H1 (cell line): Measurements from ENCODE around the gene CLINT1. TPM values are rescaled to one million over a fixed set of nuclear protein-coding genes. Genes with fewer than 3 reads are reported as not detected.

Experiments
- CTCF ChIA-PET: fragments of 300-600 bp; sonication (Branson Sonifier 250); formaldehyde crosslinking; loops from one replicate; lab custom pipeline; 2021; ENCODE audit not compliant: partially characterized antibody; lab: Charles Lee
- POLR2A ChIA-PET: fragments of 300-600 bp; sonication (Branson Sonifier 250); formaldehyde crosslinking; loops from one replicate; lab custom pipeline; 2021; ENCODE audit warnings: inconsistent platforms; ENCODE audit not compliant: partially characterized antibody; lab: Charles Lee
- DNase-seq, 2 experiments: peaks; one replicate each; pipeline versions ENCODE4 v3.0.0 to v3.0.0-alpha.2; 2010 to 2022; ENCODE audit warnings: low spot score in 2 of 2, low read depth in 1 of 2, mixed read lengths in 1 of 2
- FAIRE-seq: peaks from 2 replicates; lab custom pipeline; 2011; peaks lifted over from hg19 to GRCh38; lab: Jason Lieb, UNC
- H2AFZ ChIP-seq: 2 replicates; pipeline ENCODE4 v1.8.1; 2012; ENCODE audit warnings: low read length, inconsistent platforms
- H2AK5ac ChIP-seq: 2 replicates; pipeline ENCODE4 v1.6.1; 2013; ENCODE audit warnings: low read depth, low read length
- H2BK120ac ChIP-seq: replicated peaks from 2 replicates; pipeline ENCODE3; 2013; ENCODE audit warnings: low read depth, low read length, inconsistent platforms
- H2BK12ac ChIP-seq: 2 replicates; pipeline ENCODE4 v1.6.1; 2013; ENCODE audit warnings: low read depth, low read length
- H2BK15ac ChIP-seq: 2 replicates; pipeline ENCODE4 v1.6.1; 2013; ENCODE audit warnings: low read length
- H2BK20ac ChIP-seq: 2 replicates; pipeline ENCODE4 v1.6.1; 2013; ENCODE audit warnings: low read length
- H2BK5ac ChIP-seq: 2 replicates; pipeline ENCODE4 v1.6.1; 2013; ENCODE audit warnings: low read depth, low read length
- H3K14ac ChIP-seq: 2 replicates; pipeline ENCODE4 v1.6.1; 2013; ENCODE audit warnings: inconsistent platforms; ENCODE audit not compliant: insufficient read length
- H3K18ac ChIP-seq: 2 replicates; pipeline ENCODE4 v1.6.1; 2013; ENCODE audit warnings: low read length; ENCODE audit errors: extremely low read depth
- H3K23ac ChIP-seq: 2 replicates; pipeline ENCODE4 v1.6.1; 2013; ENCODE audit warnings: inconsistent platforms; ENCODE audit not compliant: insufficient read length
- H3K23me2 ChIP-seq: 2 replicates; pipeline ENCODE4 v1.6.1; 2013; ENCODE audit warnings: low read depth, low read length
- H3K27ac ChIP-seq: 2 replicates; pipeline ENCODE4 v1.6.1; 2011; ENCODE audit warnings: low read depth, low read length, inconsistent platforms
- H3K27me3 ChIP-seq, 4 experiments: replicated peaks in 1 of 4; 1 replicate in 1 of 4; 2 replicates in 3 of 4; pipeline versions ENCODE4 v1.6.1 to v1.8.1; 2011 to 2013; ENCODE audit warnings: low read length in 3 of 4, mild to moderate bottlenecking in 3 of 4, inconsistent platforms in 2 of 4, mixed read lengths in 2 of 4, moderate library complexity in 1 of 4; ENCODE audit not compliant: control insufficient read depth in 3 of 4, insufficient read depth in 3 of 4; ENCODE audit errors: extremely low read depth in 1 of 4
- H3K36me3 ChIP-seq, 4 experiments: 2 replicates each; pipeline versions ENCODE4 v1.6.1 to v1.8.1; 2011 to 2013; ENCODE audit warnings: mild to moderate bottlenecking in 4 of 4, low read length in 3 of 4, moderate library complexity in 2 of 4, control low read depth in 1 of 4, inconsistent platforms in 1 of 4; ENCODE audit not compliant: insufficient read depth in 4 of 4, control insufficient read depth in 2 of 4
- H3K4ac ChIP-seq: replicated peaks from 2 replicates; pipeline ENCODE3; 2013; ENCODE audit warnings: low read length, low read depth, mixed read lengths, inconsistent platforms; ENCODE audit not compliant: insufficient read length
- H3K4me1 ChIP-seq, 4 experiments: replicated peaks in 1 of 4; 1 replicate in 1 of 4; 2 replicates in 3 of 4; pipeline versions ENCODE4 v1.6.1 to v1.8.1; 2011 to 2013; ENCODE audit warnings: low read length in 3 of 4, inconsistent platforms in 2 of 4, mixed read lengths in 1 of 4; ENCODE audit not compliant: insufficient read depth in 4 of 4, control insufficient read depth in 3 of 4
- H3K4me2 ChIP-seq, 2 experiments: 2 replicates each; pipeline versions ENCODE4 v1.6.1 to v1.8.1; 2011 to 2013; ENCODE audit warnings: low read depth in 2 of 2, low read length in 2 of 2, control low read depth in 1 of 2, inconsistent platforms in 1 of 2, mild to moderate bottlenecking in 1 of 2; ENCODE audit not compliant: insufficient read depth in 1 of 2
- H3K4me3 ChIP-seq, 4 experiments: fragments of 200-600, 300-600 bp in 1 of 4; sonication (generic), shearing (Covaris generic), sonication (Bioruptor Twin) in 1 of 4; 2 replicates each; pipeline versions ENCODE4 v1.5.1 to v1.8.1; 2011 to 2016; ENCODE audit warnings: low read length in 4 of 4, low read depth in 3 of 4, control low read depth in 2 of 4, inconsistent platforms in 2 of 4, mild to moderate bottlenecking in 2 of 4, mixed read lengths in 1 of 4, moderate library complexity in 1 of 4; ENCODE audit not compliant: insufficient read depth in 2 of 4; ENCODE audit errors: extremely low read depth in 1 of 4
- H3K56ac ChIP-seq: replicated peaks from 2 replicates; pipeline ENCODE3; 2013; ENCODE audit warnings: low read depth, mild to moderate bottlenecking, mixed read lengths, low read length, inconsistent platforms; ENCODE audit not compliant: insufficient read length
- H3K79me1 ChIP-seq: 2 replicates; pipeline ENCODE4 v1.6.1; 2013; ENCODE audit warnings: low read depth, low read length, control low read depth
- H3K79me2 ChIP-seq, 2 experiments: 2 replicates each; pipeline versions ENCODE4 v1.6.1 to v1.8.1; 2012 to 2013; ENCODE audit warnings: low read length in 2 of 2, mild to moderate bottlenecking in 2 of 2, inconsistent platforms in 1 of 2; ENCODE audit not compliant: insufficient read depth in 2 of 2, control insufficient read depth in 1 of 2
- H3K9ac ChIP-seq, 4 experiments: replicated peaks in 1 of 4; 1 replicate in 1 of 4; 2 replicates in 3 of 4; pipeline versions ENCODE4 v1.6.1 to v1.8.1; 2011 to 2013; ENCODE audit warnings: low read depth in 3 of 4, low read length in 3 of 4, control low read depth in 2 of 4, mild to moderate bottlenecking in 2 of 4, moderate library complexity in 2 of 4, inconsistent platforms in 1 of 4; ENCODE audit errors: extremely low read depth in 1 of 4
- H3K9me3 ChIP-seq, 2 experiments: 2 replicates each; pipeline versions ENCODE4 v1.6.1 to v1.8.1; 2012 to 2013; ENCODE audit warnings: mild to moderate bottlenecking in 2 of 2, moderate library complexity in 2 of 2, control low read depth in 1 of 2, inconsistent platforms in 1 of 2, low read depth in 1 of 2, low read length in 1 of 2, mixed read lengths in 1 of 2; ENCODE audit not compliant: insufficient read depth in 2 of 2
- H4K20me1 ChIP-seq, 2 experiments: replicated peaks in 1 of 2; 2 replicates each; pipeline versions ENCODE3 to v1.8.1; 2011 to 2013; ENCODE audit warnings: inconsistent platforms in 2 of 2, low read length in 2 of 2, mild to moderate bottlenecking in 1 of 2; ENCODE audit not compliant: insufficient read depth in 2 of 2, control insufficient read depth in 1 of 2
- H4K5ac ChIP-seq: 2 replicates; pipeline ENCODE4 v1.6.1; 2013; ENCODE audit warnings: low read length, low read depth, mixed read lengths, inconsistent platforms; ENCODE audit not compliant: insufficient read length
- H4K8ac ChIP-seq: 2 replicates; pipeline ENCODE4 v1.8.0; 2013; ENCODE audit warnings: mild to moderate bottlenecking, moderate library complexity, low read length, inconsistent platforms; ENCODE audit not compliant: insufficient read depth; ENCODE audit errors: extremely low read depth
- H4K91ac ChIP-seq: replicated peaks from 2 replicates; pipeline ENCODE3; 2013; ENCODE audit warnings: low read length, mixed read lengths, inconsistent platforms; ENCODE audit not compliant: insufficient read length
- KDM1A ChIP-seq: fragments of 200-600, 300-600 bp; sonication (generic); IDR thresholded peaks from 2 replicates; pipeline ENCODE4 v1.7.1; 2016; ENCODE audit warnings: mild to moderate bottlenecking, low read length, borderline replicate concordance
- YY1 ChIP-seq: IDR thresholded peaks from 2 replicates; pipeline ENCODE4 v1.6.1; 2011; ENCODE audit warnings: low read depth, mild to moderate bottlenecking, low read length
- WGBS, 2 experiments: shearing (Covaris generic) in 1 of 2; methylation state at CpG; one replicate each; pipeline versions ENCODE4 v1.1.6 to v1.1.7; 2013 to 2015; ENCODE audit warnings: low lambda C conversion rate in 2 of 2, mixed read lengths in 2 of 2, inconsistent platforms in 1 of 2, low coverage in 1 of 2, missing lambda C conversion rate in 1 of 2; ENCODE audit not compliant: insufficient replicate concordance in 2 of 2, insufficient coverage in 1 of 2, insufficient read length in 1 of 2; ENCODE audit errors: extremely low coverage in 1 of 2, missing lambda C conversion rate in 1 of 2; 5-methylcytosine and 5-hydroxymethylcytosine counted together
- polyA plus RNA-seq, 7 experiments: library from polyadenylated mRNA; depleted of rRNA in 3 of 7; stranded (reverse) in 5 of 7; unstranded in 2 of 7; fragments of >200 nt in 5 of 7; fragments of 200-250 nt in 2 of 7; gene quantifications; 1 replicate in 5 of 7; 2 replicates in 1 of 7; 4 replicates in 1 of 7; pipeline versions ENCODE4 v1.2.1 to v1.2.3, GENCODE V29; 2011 to 2013; ENCODE audit warnings: missing spikeins in 2 of 7, mixed read lengths in 2 of 7
- total RNA-seq: library from RNA; stranded (reverse); fragmentation: NEBNext Ultra II Directional; extraction: Animal tissue kit (Norgen Biotek cat#: 25700); gene quantifications from 2 replicates; pipeline ENCODE4 v1.2.1, GENCODE V29; 2021

The CLINT1 gene
- total and polyA plus RNA-seq, 2 of the 8 experiments (the other 6 are each of a cell fraction or from before 2014, with no cell fraction given) = 85.9 to 140 TPM

GRCh38 chr5:157859227-157859575 is 256 bp upstream of the CLINT1 start:
- Histone ChIP-seq H3K27me3 (no peaks in the 10 kb centered on the region), H3K27ac (no peak overlapping the region), H2BK12ac (no peak overlapping the region), H3K79me2 (peaks cover 12 to 48% of the 10 kb centered on the region in 2 experiments), H4K20me1 (peaks cover 1 to 4% of the 10 kb centered on the region in 2 experiments), H4K5ac (no peak overlapping the region), H3K4me2 (peak overlapping the region; percentile 80 to 84; a peak in 3 of 4 replicates), H4K8ac (peak overlapping the region; percentile 54; the same call in 1 of the 2 replicates), H2BK120ac (no peak overlapping the region), H3K4me1 (peaks cover 0 to 7% (median 4%) of the 10 kb centered on the region in 4 experiments; a peak in 3 of 7 replicates), H2AK5ac (no peak overlapping the region), H2BK5ac (no peak overlapping the region; the same call in 1 of the 2 replicates), H3K56ac (no peak overlapping the region), H3K18ac (no peak overlapping the region), H2BK15ac (no peak overlapping the region), H3K4me3 (peak overlapping the region in 2 of 4 experiments; percentile 60 to 90; a peak in 6 of 8 replicates), H3K23me2 (peaks cover 4% of the 10 kb centered on the region; the same call in 1 of the 2 replicates), H3K79me1 (no peaks in the 10 kb centered on the region; the same call in 1 of the 2 replicates), H3K4ac (no peak overlapping the region), H3K14ac (no peak overlapping the region), H3K9me3 (no peaks in the 10 kb centered on the region), H3K36me3 (no peaks in the 10 kb centered on the region), H2AFZ (peak overlapping the region; percentile 77), H3K23ac (no peak overlapping the region), H2BK20ac (no peak overlapping the region), H4K91ac (no peak overlapping the region), H3K9ac (no peak overlapping the region)
- DNase-seq = no peak
- no peak for FAIRE-seq
- WGBS, 2 experiments = 42% methylated on average over 10 of the region's 10 CpGs; no CpG with 5 or more reads in 1 of the 2 experiments
- CTCF ChIA-PET = interaction anchor here (0.7 to 3.0 kb wide), 9 partner anchors 9 to 136 kb away, joined by 3 to 17 read pairs (median 4); no protein-coding TSS in a partner anchor
- POLR2A ChIA-PET = interaction anchor here (0.9 to 1.4 kb wide), 8 partner anchors 13 to 108 kb away, joined by 3 to 9 read pairs (median 4); no protein-coding TSS in a partner anchor
- no peak for TF ChIP-seq KDM1A
- peak; percentile 38; the same call in 1 of the 2 replicates for TF ChIP-seq YY1
- TF ChIP-seq, all 59 proteins: peak for 1
